ENCODE results near the gene NUP54.

- TF ChIP-seq EP300 (IDR thresholded peaks at IDR 0.05): no peak
- no peak for TF ChIP-seq POLR2A (IDR thresholded peaks at IDR 0.05; ENCODE audit: low read length)
Observed at GRCh38 chr4:76091052-76091451, 57.1 kb downstream of the NUP54 start.

Data from A549 (cell line).